Breast epithelium (tissue), 3 donors: ENCODE results near the gene ANKRD44.

Experiments
- POLR2A ChIP-seq: fragments of 450-650 bp; IDR thresholded peaks from one replicate; pipeline ENCODE4 v1.6.1; 2016; ENCODE audit warnings: antibody characterized with exemption, mild to moderate bottlenecking, moderate library complexity
- TF ChIP-seq, protein P1 (sequence below), 3 donors: fragments of 450-650 bp; IDR thresholded peaks; one replicate each; pipeline ENCODE4 v1.5.1; 2016 to 2017; ENCODE audit warnings: antibody characterized with exemption in 3 of 3, mild to moderate bottlenecking in 3 of 3, moderate library complexity in 3 of 3

DNA sequence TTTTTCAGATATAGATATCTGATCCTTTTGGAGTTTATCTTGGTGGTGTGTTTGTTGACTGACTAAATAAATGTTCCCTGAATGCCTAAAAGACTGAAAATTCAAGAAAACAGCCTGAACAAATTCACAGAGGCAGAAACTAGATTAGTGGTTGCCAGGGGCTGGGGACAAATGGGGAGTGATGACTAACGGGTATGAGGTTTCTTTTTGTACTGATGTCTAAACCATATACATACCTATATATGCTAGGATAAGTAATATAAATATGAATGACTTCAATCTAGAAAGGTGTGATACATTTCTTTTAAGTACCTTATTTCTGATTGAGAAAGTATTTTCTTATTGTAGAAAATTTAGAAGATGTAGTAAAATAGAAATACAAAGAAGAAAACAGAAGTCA, 207.2 kb downstream of the ANKRD44 start:
- TF ChIP-seq, protein P1, sequence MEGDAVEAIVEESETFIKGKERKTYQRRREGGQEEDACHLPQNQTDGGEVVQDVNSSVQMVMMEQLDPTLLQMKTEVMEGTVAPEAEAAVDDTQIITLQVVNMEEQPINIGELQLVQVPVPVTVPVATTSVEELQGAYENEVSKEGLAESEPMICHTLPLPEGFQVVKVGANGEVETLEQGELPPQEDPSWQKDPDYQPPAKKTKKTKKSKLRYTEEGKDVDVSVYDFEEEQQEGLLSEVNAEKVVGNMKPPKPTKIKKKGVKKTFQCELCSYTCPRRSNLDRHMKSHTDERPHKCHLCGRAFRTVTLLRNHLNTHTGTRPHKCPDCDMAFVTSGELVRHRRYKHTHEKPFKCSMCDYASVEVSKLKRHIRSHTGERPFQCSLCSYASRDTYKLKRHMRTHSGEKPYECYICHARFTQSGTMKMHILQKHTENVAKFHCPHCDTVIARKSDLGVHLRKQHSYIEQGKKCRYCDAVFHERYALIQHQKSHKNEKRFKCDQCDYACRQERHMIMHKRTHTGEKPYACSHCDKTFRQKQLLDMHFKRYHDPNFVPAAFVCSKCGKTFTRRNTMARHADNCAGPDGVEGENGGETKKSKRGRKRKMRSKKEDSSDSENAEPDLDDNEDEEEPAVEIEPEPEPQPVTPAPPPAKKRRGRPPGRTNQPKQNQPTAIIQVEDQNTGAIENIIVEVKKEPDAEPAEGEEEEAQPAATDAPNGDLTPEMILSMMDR (IDR thresholded peaks at IDR 0.05): no peak
- TF ChIP-seq POLR2A: no peak
